GM10248 (cell line): ENCODE results near the gene KLF18.

Source experiments
- CTCF ChIA-PET: fragments of 300-600 bp; sonication (Branson Sonifier 250); formaldehyde crosslinking; extraction: SDS; loops from one replicate; lab custom pipeline; 2021; ENCODE audit warnings: antibody characterized with exemption; lab: Yijun Ruan, JAX
- POLR2A ChIA-PET: fragments of 350-650 bp; sonication (Branson Sonifier 250); formaldehyde crosslinking; extraction: SDS; loops from one replicate; lab custom pipeline; 2020; ENCODE audit warnings: antibody characterized with exemption; lab: Yijun Ruan, JAX
- DNase-seq: peaks from one replicate; pipeline ENCODE4 v3.0.0; 2012; ENCODE audit errors: extremely low spot score
- TF ChIP-seq, protein P1 (sequence below): IDR thresholded peaks from 2 replicates; pipeline ENCODE4 v1.5.1; 2012; ENCODE audit warnings: mild to moderate bottlenecking, low read depth; ENCODE audit errors: extremely low read depth, missing control alignments, control extremely low read depth

Gene KLF18

DNA sequence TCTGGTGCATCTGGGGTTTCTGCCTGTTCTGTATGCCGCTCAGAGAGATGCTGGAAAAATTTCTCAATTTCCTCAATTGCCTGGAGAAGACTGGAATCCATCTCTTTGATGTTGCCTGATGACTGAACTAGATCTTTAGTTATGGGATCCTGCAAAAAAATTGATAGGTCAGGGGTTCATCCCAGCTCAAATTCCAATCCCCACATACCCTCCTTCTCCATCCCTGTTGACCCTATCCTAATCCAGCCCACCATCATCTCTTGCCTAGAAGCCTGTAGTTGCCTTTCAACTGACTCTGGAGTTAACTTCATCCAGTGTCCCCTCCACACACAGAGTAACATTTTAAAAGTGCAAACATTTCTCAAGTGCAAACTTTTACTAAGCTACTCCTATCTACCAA lies at the start of gene KLF18:
Gene KLF18 (minus strand): TSS at position 101 of the 400 bp plus-strand sequence. CDS start 0 bp downstream, at position 101.
- CTCF ChIA-PET = no interaction called here
- POLR2A ChIA-PET = no interaction called here
- DNase-seq = no peak
- TF ChIP-seq, protein P1, sequence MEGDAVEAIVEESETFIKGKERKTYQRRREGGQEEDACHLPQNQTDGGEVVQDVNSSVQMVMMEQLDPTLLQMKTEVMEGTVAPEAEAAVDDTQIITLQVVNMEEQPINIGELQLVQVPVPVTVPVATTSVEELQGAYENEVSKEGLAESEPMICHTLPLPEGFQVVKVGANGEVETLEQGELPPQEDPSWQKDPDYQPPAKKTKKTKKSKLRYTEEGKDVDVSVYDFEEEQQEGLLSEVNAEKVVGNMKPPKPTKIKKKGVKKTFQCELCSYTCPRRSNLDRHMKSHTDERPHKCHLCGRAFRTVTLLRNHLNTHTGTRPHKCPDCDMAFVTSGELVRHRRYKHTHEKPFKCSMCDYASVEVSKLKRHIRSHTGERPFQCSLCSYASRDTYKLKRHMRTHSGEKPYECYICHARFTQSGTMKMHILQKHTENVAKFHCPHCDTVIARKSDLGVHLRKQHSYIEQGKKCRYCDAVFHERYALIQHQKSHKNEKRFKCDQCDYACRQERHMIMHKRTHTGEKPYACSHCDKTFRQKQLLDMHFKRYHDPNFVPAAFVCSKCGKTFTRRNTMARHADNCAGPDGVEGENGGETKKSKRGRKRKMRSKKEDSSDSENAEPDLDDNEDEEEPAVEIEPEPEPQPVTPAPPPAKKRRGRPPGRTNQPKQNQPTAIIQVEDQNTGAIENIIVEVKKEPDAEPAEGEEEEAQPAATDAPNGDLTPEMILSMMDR = no peak

DNA sequence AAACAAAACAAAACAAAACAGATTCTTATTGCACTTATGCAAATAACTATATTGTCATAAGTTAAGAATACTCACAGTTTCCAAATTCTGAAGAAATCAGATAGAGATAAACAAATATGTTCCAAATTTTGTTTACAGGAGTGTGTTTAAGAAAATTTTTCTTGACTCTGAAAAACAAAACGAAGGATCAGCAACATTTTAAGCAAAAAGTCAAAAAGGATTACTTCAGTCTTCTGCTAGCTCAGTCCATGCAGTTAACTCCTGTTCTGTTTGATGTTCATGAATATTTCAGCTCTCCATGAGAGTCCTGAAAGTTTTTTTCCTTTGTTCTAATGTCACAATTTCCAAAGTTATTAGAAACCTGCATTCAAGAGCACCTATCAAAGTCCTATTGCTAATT lies 33.2 kb upstream of the KLF18 start:
- DNase-seq = no peak
- ChIA-PET POLR2A (no interaction called here), CTCF (interaction anchor here (0.7 kb wide), 1 partner anchor 260 kb away, joined by 3 read pairs; no protein-coding TSS in a partner anchor)
- TF ChIP-seq, protein P1 = no peak

DNA sequence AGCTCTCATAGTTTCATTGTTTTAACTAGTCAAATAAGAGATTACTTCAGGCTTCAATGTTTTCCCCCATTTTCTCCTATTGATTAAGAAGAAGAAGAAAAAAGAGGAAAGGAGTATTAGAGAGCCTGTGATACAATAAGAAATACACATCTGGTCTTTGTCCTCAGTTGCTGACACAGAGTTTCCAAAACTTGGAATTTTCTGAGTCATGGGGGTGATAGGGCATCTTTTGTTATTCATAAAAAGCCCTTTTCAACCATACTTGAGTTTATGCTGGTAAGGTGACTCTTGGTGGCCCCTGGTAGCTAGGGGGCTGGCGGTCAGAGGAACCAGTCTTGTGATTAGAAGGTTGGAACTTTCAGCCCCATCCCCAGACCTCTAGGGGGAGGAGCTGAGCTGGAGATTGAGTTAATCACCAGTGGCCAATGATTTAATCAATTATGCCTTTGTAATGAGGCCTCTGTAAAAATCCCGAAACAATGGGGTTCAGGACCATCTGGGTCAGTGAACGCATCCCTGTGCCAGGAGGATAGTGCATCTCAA lies 28.9 kb upstream of the KLF18 start:
- DNase-seq = no peak
- POLR2A ChIA-PET = no interaction called here
- CTCF ChIA-PET = interaction anchor here (0.8 to 1.6 kb wide), 4 partner anchors 10 to 236 kb away, joined by 3 to 8 read pairs (median 3); no protein-coding TSS in a partner anchor
- TF ChIP-seq, protein P1 = no peak

DNA sequence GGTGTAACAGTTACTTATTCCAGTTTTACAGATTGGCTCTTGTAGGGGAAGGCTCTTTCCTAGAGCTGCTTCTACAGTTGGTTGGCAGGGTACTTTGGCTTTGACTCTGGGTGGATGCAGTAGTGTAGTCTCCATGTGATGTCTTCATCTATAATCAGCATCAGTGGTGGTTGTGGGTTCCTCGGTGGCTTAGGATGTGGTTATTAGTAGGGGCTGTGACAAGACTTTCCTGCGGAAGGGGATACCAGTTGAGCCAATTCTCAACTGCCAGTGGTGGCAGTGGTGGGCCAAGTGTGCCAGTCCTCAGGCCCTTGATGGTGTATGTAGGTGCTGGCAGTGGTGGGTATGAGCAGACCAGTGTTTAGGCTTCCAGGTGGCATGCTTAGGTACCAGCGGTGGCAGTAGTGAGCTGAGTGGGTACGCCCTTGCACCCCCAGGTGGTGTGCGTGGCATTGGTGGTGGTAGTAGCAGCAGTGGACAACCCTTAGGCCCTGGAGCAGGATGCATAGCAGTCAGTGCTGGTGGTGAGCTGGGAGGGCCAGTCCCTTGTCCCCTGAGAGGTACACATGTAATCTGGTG lies 27.2 kb upstream of the KLF18 start:
- POLR2A ChIA-PET = no interaction called here
- TF ChIP-seq, protein P1 = no peak

DNA sequence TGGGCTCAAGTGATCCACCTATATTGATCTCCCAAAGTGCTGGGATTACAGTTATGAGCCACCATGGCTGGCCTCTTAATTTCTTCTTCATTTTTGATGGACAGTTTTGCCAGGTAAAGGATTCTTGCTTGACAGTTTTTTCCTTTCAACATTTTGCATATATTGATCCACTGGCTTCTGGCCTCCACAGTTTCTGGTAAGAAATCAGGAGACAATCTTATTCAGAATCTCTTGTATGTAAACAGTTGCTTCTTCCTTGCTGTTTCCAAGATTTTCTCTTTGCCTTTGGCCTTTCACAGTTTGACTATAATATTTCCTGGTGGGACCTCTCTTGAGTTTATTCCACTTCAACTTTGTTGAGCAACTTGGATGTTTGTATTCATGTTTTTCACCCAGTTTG lies 20.1 kb upstream of the KLF18 start:
- ChIA-PET POLR2A (no interaction called here), CTCF (no interaction called here)
- no peak for DNase-seq
- TF ChIP-seq, protein P1 = no peak

More for the DNA sequence above, 27.2 kb upstream of the KLF18 start:
- no peak for DNase-seq
- CTCF ChIA-PET = no interaction called here

DNA sequence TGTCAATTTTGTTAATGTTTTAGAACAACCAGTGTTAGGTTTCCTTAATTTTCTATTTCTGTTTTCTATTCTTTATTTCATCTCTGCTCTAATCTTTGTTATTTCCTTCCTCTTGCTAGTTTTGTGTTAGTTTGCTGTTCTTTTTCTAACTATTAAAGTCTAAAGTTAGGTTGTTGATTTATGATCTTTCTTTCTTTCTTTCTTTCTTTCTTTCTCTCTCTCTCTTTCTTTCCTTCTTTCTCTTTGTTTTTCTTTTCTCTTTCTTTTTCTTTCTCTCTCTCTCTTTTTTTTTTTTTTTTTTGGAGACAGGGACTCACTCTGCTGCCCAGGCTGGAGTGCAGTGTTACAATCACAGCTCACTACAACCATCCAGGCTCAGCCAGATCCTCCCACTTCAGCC lies 17.4 kb upstream of the KLF18 start:
- CTCF ChIA-PET = no interaction called here
- DNase-seq = no peak
- TF ChIP-seq, protein P1 = no peak
- POLR2A ChIA-PET = no interaction called here
